HK-2 (cell line): ENCODE results near the gene AOC2.
"Not testable (repeated sequence)": the region's sequence is repeated elsewhere in the genome, so short reads cannot be mapped to it uniquely, and the experiment has no call there.

Experiments used
- DNase-seq: peaks from one replicate; pipeline ENCODE4 v3.0.0-alpha.2; 2018; ENCODE audit not compliant: unreplicated experiment

The AOC2 gene

GRCh38 chr17:42832934-42833766, 11.2 kb upstream of the AOC2 start, which contains the start of gene PSME3:
Gene PSME3, plus strand, starts transcription at chr17:42833397. Its CDS starts 235 bp downstream, at chr17:42833632.
- DNase-seq = peak; percentile 92

- DNase-seq = no peak
These were observed 10.5 kb upstream of the AOC2 start for GRCh38 chr17:42833767-42834422.

GRCh38 chr17:42835732-42836131, 8.6 kb upstream of the AOC2 start:
- no peak for DNase-seq

GRCh38 chr17:42841975-42842685, 2.2 kb upstream of the AOC2 start:
- DNase-seq = no peak

- DNase-seq = no peak
These were observed 934 bp upstream of the AOC2 start for GRCh38 chr17:42843358-42843934.

- DNase-seq = no peak
These were observed 578 bp downstream of the AOC2 start for GRCh38 chr17:42844761-42845555.

GRCh38 chr17:42845556-42845917, 1.2 kb downstream of the AOC2 start:
- DNase-seq = no peak

GRCh38 chr17:42845918-42846593, 1.7 kb downstream of the AOC2 start:
- DNase-seq = no peak

- DNase-seq = no peak
These were observed 2.4 kb downstream of the AOC2 start for GRCh38 chr17:42846594-42847280.

- no peak for DNase-seq
These were observed 3.7 kb downstream of the AOC2 start for GRCh38 chr17:42848093-42848492.

GRCh38 chr17:42849031-42849430, 4.7 kb downstream of the AOC2 start:
- no peak for DNase-seq

- no peak for DNase-seq
These were observed 5.2 kb downstream of the AOC2 start for GRCh38 chr17:42849451-42850181.

GRCh38 chr17:42850954-42851353, 6.6 kb downstream of the AOC2 start, which contains the start of gene AOC3:
Gene AOC3, plus strand, starts transcription at chr17:42851199. Its CDS starts 145 bp downstream, at chr17:42851344.
- no peak for DNase-seq

GRCh38 chr17:42851371-42852240, 7.2 kb downstream of the AOC2 start:
- DNase-seq = not testable (repeated sequence)

GRCh38 chr17:42852351-42852750, 8.0 kb downstream of the AOC2 start:
- no peak for DNase-seq

- DNase-seq = no peak
These were observed 8.6 kb downstream of the AOC2 start for GRCh38 chr17:42853004-42853403.

- DNase-seq = no peak
These were observed 9.2 kb downstream of the AOC2 start for GRCh38 chr17:42853597-42853967.

GRCh38 chr17:42853968-42854790, 9.8 kb downstream of the AOC2 start:
- no peak for DNase-seq
